Adrenal gland (tissue), 5 donors: ENCODE measurements around the gene ASXL2.

Experiments
- POLR2A ChIP-seq, 2 donors: fragments of 450-650 bp; IDR thresholded peaks; one replicate each; pipeline ENCODE4 v1.6.1; 2017; ENCODE audit warnings: antibody characterized with exemption in 2 of 2, mild to moderate bottlenecking in 2 of 2, moderate library complexity in 1 of 2
- TF ChIP-seq, protein P1 (sequence below), 6 experiments: fragments of 450-650 bp in 4 of 6; fragments of 200-600 bp in 2 of 6; sonication (generic) in 1 of 6; IDR thresholded peaks; 1 replicate in 5 of 6; 2 replicates in 1 of 6; pipeline versions ENCODE4 v1.5.1 to v1.8.0; 2016 to 2021; ENCODE audit warnings: antibody characterized with exemption in 6 of 6, mild to moderate bottlenecking in 2 of 6, moderate library complexity in 1 of 6
- donor health status: DM: no; HTN: no; CAD: no.

DNA sequence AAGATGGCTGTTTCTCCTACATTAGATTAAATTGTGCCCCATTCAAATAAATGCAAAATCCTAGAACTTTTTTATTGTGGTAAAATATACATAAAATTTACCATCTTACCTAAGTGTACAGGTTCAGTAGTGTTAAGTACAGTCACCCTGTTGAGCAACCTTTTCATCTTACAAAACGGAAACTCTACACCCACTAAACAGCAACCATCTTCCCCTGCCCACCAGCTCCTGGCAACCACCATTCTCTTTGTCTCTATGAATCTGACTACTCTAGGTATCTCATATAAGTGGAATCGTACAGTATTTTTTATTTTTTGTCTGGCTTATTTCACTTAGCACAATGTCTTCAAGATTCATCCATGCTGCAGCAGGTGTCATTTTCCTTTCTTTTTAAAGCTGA lies 53.0 kb downstream of the ASXL2 start:
- TF ChIP-seq, protein P1, sequence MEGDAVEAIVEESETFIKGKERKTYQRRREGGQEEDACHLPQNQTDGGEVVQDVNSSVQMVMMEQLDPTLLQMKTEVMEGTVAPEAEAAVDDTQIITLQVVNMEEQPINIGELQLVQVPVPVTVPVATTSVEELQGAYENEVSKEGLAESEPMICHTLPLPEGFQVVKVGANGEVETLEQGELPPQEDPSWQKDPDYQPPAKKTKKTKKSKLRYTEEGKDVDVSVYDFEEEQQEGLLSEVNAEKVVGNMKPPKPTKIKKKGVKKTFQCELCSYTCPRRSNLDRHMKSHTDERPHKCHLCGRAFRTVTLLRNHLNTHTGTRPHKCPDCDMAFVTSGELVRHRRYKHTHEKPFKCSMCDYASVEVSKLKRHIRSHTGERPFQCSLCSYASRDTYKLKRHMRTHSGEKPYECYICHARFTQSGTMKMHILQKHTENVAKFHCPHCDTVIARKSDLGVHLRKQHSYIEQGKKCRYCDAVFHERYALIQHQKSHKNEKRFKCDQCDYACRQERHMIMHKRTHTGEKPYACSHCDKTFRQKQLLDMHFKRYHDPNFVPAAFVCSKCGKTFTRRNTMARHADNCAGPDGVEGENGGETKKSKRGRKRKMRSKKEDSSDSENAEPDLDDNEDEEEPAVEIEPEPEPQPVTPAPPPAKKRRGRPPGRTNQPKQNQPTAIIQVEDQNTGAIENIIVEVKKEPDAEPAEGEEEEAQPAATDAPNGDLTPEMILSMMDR (IDR thresholded peaks at IDR 0.05) = no peak
- no peak for TF ChIP-seq POLR2A (IDR thresholded peaks at IDR 0.05)
